K562 (cell line): ENCODE measurements around the gene NDUFB3. TPM values are rescaled to one million over a fixed set of nuclear protein-coding genes. Genes with fewer than 3 reads are reported as not detected.
A peak's percentile ranks its signal among the peaks of the same experiment; 100 is the strongest.

Experiments
- CHD7 ChIP-seq: fragments of 200-600 bp; sonication (generic); IDR thresholded peaks from one replicate; pipeline ENCODE4 v1.6.1; 2012; ENCODE audit warnings: mild to moderate bottlenecking, low read depth, low read length, inconsistent platforms
- FOXJ2 ChIP-seq: fragments of 200-800 bp; sonication (Bioruptor generic); IDR thresholded peaks from 2 replicates; pipeline ENCODE4 v1.6.1; 2016; ENCODE audit warnings: missing genetic modification characterization, missing compliant biosample characterization
- HMBOX1 ChIP-seq: sonication (generic); IDR thresholded peaks from 2 replicates; pipeline ENCODE4 v1.6.1; 2016
- HSF4 ChIP-seq: fragments of 250-450 bp; sonication (Bioruptor Pico); IDR thresholded peaks from 2 replicates; pipeline ENCODE4 v2.1.2; 2022; ENCODE audit warnings: mild to moderate bottlenecking, moderate library complexity, borderline replicate concordance
- PATZ1 ChIP-seq: fragments of 250-450 bp; sonication (Bioruptor Pico); IDR thresholded peaks from 2 replicates; pipeline ENCODE4 v1.5.0; 2020; ENCODE audit warnings: mild to moderate bottlenecking, borderline replicate concordance
- POU5F1 ChIP-seq: fragments of 150-350 bp; IDR thresholded peaks from 2 replicates; pipeline ENCODE4 v1.6.1; 2014; ENCODE audit warnings: borderline replicate concordance, low read length, low read depth, mild to moderate bottlenecking; ENCODE audit not compliant: partially characterized antibody
- ZBTB49 ChIP-seq: sonication (generic); formaldehyde crosslinking; IDR thresholded peaks from 2 replicates; pipeline ENCODE4 v1.8.0; 2022; ENCODE audit warnings: missing genetic modification reagents, mild to moderate bottlenecking, borderline replicate concordance
- ZNF764 ChIP-seq: fragments of 250-450 bp; sonication (Bioruptor Pico); IDR thresholded peaks from 2 replicates; pipeline ENCODE4 v1.4.0; 2020; ENCODE audit warnings: low read depth, mild to moderate bottlenecking, moderate library complexity
- polyA plus RNA-seq, 8 experiments: library from polyadenylated mRNA; depleted of rRNA in 4 of 8; stranded (reverse) in 5 of 8; unstranded in 3 of 8; fragments of >200 nt; fragmentation: Nextera tagmentation in 2 of 8; fragmentation: Illumina TruSeq in 1 of 8; extraction: Ambion mirVana in 2 of 8; extraction: Trizol in 1 of 8; gene quantifications; 2 replicates each; pipeline versions ENCODE4 v1.2.1 to v1.2.3, GENCODE V29; 2011 to 2014; ENCODE audit warnings: inconsistent platforms in 1 of 8, missing spikeins in 1 of 8
- total RNA-seq, 7 experiments: library from RNA; depleted of rRNA in 6 of 7; stranded (reverse); fragments of >200 nt in 6 of 7; fragmentation: Illumina TruSeq in 2 of 7; extraction: Trizol in 2 of 7; gene quantifications; 2 replicates each; pipeline versions ENCODE4 v1.2.1 to v1.2.3, GENCODE V29; 2011 to 2021; ENCODE audit warnings: low replicate concordance in 1 of 7

The NDUFB3 gene
- total and polyA plus RNA-seq, 9 of the 15 experiments (the other 6 are each of a cell fraction or from before 2014, with no cell fraction given): 126 to 786 (median 156) TPM

GRCh38 chr2:201071479-201072200, at the start of gene NDUFB3, which contains the start of gene HYCC2 (continued):
- TF ChIP-seq CHD7 (no peak), FOXJ2 (no peak), POU5F1 (no peak), PATZ1 (CRISPR knock-in tag) (no peak), HMBOX1 (0 out of 2 replicates have a peak, but pooled peaks have one; percentile 29), ZNF764 (CRISPR knock-in tag) (no peak; the same call in 1 of the 2 replicates), ZBTB49 (no peak), HSF4 (no peak)
